Embryonic facial prominence (tissue), 1 donor: ENCODE measurements around the gene RAD51D.
"Not testable (repeated sequence)": the region's sequence is repeated elsewhere in the genome, so short reads cannot be mapped to it uniquely, and the experiment has no call there.

Experiments
- DNase-seq: peaks from one replicate; pipeline ENCODE4 v3.0.0-alpha.2; 2016; ENCODE audit errors: extremely low spot score

Gene RAD51D

GRCh38 chr17:35141681-35142466 lies 22.2 kb upstream of the RAD51D start, which contains the start of gene NLE1:
Gene NLE1, minus strand, starts transcription at chr17:35142303. Its CDS starts 28 bp downstream, at chr17:35142275.
- DNase-seq: peak; percentile 55

- DNase-seq: no peak
These were observed 18.6 kb upstream of the RAD51D start for GRCh38 chr17:35138218-35138617.

GRCh38 chr17:35135322-35135721 lies 15.7 kb upstream of the RAD51D start:
- DNase-seq: no peak

- DNase-seq: no peak
These were observed 13.3 kb upstream of the RAD51D start for GRCh38 chr17:35132816-35133550.

- DNase-seq: no peak
These were observed 12.4 kb upstream of the RAD51D start for GRCh38 chr17:35132099-35132498.

- no peak for DNase-seq
These were observed 10.7 kb upstream of the RAD51D start for GRCh38 chr17:35130392-35130791.

- no peak for DNase-seq
These were observed 10.3 kb upstream of the RAD51D start for GRCh38 chr17:35129973-35130351.

- no peak for DNase-seq
These were observed 9.7 kb upstream of the RAD51D start for GRCh38 chr17:35129154-35129972.

- no peak for DNase-seq
These were observed 8.3 kb upstream of the RAD51D start for GRCh38 chr17:35127751-35128514.

- no peak for DNase-seq
These were observed 1.7 kb upstream of the RAD51D start, which contains the start of gene FNDC8 for GRCh38 chr17:35121315-35121714. Gene FNDC8, plus strand, starts transcription at chr17:35121615. Its CDS starts 79 bp downstream, at chr17:35121694.

GRCh38 chr17:35117984-35118383 lies 1.7 kb downstream of the RAD51D start:
- no peak for DNase-seq

GRCh38 chr17:35116845-35117244 lies 2.8 kb downstream of the RAD51D start:
- DNase-seq: no peak

GRCh38 chr17:35110791-35111190 lies 8.9 kb downstream of the RAD51D start:
- DNase-seq: not testable (repeated sequence)

GRCh38 chr17:35104844-35105450 lies 14.7 kb downstream of the RAD51D start:
- DNase-seq: no peak

- DNase-seq: no peak
These were observed 16.4 kb downstream of the RAD51D start for GRCh38 chr17:35103271-35103670.

GRCh38 chr17:35101725-35102124 lies 17.9 kb downstream of the RAD51D start:
- no peak for DNase-seq

GRCh38 chr17:35101036-35101435 lies 18.6 kb downstream of the RAD51D start:
- no peak for DNase-seq

- DNase-seq: no peak
These were observed 19.8 kb downstream of the RAD51D start for GRCh38 chr17:35099908-35100307.

- no peak for DNase-seq
These were observed 21.9 kb downstream of the RAD51D start for GRCh38 chr17:35097776-35098175.

- DNase-seq: no peak
These were observed 23.9 kb downstream of the RAD51D start for GRCh38 chr17:35095741-35096140.

GRCh38 chr17:35094902-35095301 lies 24.8 kb downstream of the RAD51D start:
- no peak for DNase-seq
